ENCODE results near the gene SLC27A2.

Gene SLC27A2

DNA sequence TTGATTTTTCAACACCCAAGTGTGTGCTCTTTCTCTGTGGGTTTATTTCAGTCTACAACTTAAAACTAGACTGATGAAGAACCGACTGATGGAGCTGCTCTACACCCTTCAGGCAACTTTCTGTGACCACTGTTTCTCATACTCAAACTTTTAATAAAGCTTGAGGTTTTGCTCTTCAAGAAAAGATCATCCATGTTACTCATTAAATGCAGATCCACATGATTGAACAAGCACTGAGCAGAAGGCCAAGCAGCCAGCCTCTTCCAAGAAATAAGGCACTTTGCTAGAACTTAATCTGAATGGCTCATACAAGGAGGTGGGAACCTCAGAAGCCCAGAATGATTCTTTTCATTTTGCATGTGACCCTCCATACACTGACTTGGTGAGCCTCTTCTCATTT, 8.7 kb downstream of the SLC27A2 start:
- no peak for DNase-seq (ENCODE audit: low read depth, low spot score)

DNA sequence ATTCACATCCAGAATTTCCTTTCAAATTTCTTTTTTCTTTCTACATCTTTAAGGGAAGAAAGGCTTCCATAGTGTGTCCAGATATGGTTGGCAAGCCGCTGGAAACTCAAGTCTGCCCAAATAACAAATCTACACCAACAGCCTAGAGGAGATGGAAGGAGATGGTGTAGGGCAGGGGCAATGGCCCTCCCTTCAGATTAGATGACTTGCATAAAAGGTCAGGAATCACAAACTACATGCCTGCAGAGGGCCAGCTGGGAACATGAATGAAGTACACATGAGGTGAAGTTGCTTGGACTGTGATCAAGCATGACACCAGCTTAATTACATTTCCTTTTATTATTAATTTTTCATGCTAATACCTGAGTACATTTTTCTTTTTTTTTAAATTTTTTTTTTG, 10.2 kb downstream of the SLC27A2 start:
- no peak for DNase-seq (ENCODE audit: low read depth, low spot score)

DNA sequence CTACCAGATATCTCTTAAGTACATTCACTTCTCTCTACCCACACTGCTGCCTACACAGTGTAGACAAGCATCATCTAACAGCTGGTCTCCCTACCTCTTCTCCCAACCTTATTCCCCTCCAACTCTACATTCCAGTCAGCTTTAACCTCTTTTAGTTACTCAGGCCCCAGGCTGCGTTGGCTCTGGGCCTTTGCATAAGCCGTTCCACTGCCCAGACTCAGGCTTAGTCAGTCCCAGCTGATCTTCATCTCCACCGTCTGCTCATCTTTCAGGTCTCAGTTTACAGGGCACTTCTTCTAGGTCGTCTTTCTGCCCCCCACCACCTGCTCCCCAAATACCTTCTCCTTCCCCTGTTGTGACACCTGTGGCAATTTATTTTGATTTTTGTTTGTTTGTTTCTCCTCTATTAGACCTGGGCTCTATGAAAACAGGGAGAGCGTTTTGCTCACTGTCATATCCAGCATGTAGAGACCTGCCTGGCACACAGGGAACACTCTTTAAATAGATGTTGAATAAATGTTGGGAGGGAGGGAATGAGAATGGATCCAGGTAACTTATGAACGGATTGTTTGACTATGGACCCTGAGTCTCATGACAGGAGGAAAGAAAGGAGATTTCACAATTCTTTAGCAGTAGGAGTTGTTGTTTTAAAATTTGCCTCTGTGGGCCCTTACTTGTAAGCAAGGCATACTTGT, 11.1 kb downstream of the SLC27A2 start:
- DNase-seq (ENCODE audit: low read depth, low spot score): no peak

DNA sequence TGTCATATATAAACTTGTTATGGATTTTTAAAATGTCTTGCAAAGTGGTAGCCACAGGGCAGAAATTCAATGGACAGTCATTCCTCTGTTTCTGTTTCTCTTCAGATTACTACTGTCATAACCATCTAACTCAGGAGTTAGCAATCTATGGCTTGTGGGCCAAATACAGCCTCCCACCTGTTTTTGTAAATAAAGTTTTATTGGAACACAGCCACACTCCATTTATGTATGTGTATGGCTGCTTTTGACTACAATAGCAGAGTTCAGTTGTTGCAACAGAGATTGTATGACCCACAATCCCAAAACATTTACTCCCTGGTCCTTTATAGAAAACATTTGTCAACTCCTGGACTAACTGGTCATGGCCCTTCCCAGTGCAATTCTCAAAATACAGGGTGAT, 20.0 kb downstream of the SLC27A2 start:
- DNase-seq (ENCODE audit: low read depth, low spot score): no peak

DNA sequence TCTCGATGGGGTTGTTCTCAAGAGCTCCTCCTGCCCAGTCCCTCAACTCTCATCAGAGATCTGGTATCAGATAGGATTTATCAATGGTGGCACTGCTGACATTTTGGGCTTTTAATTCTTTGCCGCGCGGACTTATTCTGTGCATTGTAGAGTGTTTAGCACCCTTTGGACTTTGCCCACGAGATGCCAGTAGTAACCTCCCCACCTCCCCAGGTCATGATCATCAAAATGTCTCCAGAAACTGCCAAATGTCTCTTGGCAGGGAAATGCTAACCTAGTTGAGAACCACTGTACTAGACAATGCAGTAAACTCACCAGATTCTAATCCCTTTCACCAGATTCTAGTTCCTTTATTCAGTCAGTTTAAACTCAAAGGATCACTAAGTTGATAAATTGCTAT, 24.0 kb downstream of the SLC27A2 start:
- DNase-seq (ENCODE audit: low read depth, low spot score): no peak

DNA sequence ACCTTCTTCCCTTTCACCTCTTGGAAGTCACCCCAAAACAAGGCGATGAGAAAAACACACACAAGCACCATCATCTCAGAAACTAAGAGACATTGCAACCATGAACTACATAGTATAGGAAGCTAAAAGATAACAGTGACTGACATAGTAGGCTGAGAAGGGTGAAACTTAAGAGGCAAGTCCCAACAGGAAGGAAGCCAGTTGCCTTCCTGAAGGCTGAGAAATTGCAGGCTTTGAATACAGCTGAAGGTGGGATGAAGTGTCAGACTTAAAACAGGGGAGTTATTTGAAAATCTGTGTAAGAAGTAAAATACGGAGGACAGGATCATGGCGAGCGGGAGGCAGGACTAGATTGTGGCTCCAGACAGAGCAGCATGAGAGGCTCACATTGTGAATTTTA, 27.8 kb downstream of the SLC27A2 start:
- DNase-seq (ENCODE audit: low read depth, low spot score): no peak

DNA sequence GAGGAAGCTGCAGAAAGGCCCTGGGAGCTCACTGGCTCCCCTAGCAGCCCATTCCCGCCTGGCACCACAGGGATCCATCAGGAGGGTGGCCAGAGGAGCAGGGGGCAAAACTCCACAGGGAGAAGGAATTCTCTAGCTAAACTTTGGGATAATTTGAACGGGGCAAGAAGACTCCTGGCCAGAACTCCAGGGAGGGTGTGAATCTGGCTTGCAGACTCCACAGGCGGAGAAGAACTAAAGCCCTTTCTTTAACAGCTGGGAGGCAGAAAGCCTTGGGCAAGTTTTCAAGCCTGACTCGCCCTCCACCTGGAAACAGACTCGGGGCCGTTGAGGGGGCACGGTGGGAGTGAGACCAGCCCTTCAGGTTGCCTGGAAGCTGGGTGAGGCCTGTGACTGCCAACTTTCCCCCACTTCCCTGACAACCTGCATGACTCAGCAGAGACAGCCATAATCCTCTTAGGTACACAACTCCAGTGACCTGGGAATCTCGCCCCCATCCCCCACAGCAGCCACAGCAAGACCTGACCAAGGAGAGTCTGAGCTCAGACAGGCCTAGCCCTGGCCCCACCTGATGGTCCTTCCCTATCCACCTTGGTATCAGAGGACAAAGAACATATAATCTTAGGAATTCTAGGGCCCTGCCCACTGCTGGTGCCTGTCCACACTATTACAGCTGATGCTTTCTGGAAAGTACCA, 28.6 kb downstream of the SLC27A2 start:
- DNase-seq (ENCODE audit: low read depth, low spot score): no peak

DNA sequence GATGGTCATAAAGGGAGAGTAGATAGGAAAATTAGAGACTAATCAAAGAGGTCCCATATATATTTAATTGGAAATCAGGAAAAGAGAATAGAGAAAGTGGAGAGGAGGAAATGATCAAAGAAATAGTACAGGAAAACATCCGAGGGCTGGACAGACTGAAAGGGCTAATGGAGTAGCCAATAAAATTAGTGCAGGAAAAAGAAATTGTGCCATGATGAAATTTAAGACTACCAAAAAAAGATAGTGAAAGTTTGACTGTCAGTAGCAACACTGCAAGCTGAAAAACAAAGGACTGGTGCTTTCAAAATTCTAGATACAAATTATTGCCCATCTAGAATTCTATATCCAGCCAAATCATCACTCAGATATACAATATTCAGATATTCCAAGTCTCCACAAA, 36.3 kb downstream of the SLC27A2 start:
- no peak for DNase-seq (ENCODE audit: low read depth, low spot score)

DNA sequence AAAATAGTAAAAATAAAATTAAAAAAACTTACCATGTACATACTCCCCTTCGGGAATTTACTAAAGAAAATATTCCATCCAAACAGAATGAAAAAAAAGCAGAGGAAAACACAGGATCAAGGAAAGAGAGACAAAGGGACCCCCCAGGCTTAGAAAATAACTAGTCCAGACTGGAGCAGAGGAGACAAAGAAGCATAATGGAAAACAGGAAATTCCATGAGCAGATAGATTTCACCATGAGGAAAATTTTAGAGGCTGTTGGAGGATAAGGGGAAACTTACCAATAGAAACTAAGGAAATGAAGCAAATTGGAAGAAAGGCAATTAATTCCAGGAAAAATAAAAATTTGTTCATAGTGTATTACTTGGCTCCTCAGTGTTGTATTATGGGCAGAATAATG, 36.7 kb downstream of the SLC27A2 start:
- DNase-seq (ENCODE audit: low read depth, low spot score): no peak

DNA sequence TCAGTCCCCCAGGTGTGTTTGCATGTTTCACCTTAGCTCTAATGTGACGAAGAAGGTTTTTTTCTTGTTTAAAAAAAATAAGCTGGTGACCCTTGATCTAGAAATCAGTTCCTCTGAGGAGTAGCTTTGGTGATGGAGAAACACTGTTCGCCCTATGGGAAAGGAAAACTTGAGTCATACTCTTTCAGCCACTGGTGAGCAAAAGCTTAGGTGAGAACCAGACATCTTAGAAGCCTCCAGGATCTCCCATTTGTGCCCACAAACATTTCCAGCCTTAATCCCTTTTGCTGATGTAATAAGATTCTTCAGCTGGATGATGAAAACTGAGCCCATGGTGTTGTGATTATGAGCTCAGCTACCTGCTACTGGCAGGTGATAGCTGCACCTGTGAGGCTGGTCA, 37.8 kb downstream of the SLC27A2 start:
- no peak for DNase-seq (ENCODE audit: low read depth, low spot score)

DNA sequence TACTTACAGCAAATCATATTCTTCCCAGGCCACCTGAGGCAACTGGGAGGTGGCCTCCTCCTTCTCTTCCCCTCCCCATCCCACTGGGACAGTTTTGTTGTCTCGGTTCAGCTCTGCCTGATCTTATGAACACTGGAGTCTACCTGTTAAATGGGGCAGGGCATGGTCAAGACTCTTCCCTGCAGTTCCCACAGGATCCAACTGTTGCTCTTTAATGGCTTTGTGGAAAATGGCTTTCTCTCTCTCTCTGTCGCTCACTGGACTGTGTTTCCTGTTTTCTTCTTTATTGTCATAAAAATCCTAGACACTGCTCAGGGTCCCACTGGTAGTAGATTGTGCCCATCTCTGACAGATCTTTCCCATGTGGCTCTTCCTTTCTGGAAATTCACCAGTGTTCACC, 40.2 kb downstream of the SLC27A2 start:
- DNase-seq (ENCODE audit: low read depth, low spot score): no peak

DNA sequence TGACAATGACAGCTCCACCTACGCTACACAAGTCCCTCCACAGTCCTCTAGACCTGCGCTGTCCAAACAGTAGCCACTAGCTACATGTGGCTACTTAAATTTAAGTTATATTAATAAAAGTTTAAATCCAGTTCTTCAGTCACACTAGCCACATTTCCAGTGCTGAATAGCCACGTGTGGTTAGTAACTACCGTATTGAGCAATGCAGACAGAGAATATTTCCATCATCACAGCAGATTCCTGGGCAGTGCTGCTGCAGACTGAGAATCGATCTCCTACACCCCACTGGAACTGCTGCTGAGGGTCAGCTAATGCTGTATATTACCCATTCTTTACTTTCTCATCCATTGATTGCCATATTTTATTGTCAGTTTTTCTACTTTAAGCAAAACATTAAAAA, 42.6 kb downstream of the SLC27A2 start:
- no peak for DNase-seq (ENCODE audit: low read depth, low spot score)

DNA sequence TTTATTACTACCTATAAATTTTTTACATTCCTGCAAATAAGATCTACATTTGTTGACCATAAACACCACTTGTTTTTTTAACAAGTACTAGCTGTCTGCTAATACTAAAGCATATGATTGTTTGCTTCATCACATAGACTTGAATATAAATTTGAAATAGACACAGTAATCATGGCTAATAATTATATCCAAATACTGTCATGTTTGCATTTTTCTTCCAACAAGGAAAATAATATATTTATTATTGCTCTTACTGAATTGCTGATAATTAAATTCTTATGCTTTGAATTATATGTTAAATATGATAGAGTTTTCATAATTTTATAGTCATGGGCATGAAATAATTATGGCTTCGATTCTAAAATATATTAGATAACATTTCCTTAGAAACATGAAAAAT, 43.1 kb downstream of the SLC27A2 start:
- no peak for DNase-seq (ENCODE audit: low read depth, low spot score)

DNA sequence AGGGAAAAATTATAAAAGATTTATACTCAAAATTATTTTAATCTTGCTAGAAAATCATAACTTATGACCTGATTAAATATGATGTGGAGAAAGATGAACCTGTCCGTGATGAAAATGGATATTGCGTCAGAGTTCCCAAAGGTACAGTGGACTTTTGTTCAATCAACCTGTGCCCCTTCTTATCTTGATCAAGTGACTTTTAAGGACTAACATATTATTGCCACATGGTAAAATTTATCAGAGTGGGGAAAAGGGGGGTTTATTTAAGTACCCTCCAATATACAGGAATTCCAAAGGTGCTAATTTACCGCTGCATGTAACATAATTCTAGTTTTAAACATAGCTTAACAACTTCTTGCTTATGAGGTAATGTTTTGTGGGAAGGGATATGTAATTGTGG, 43.9 kb downstream of the SLC27A2 start:
- no peak for DNase-seq (ENCODE audit: low read depth, low spot score)

DNA sequence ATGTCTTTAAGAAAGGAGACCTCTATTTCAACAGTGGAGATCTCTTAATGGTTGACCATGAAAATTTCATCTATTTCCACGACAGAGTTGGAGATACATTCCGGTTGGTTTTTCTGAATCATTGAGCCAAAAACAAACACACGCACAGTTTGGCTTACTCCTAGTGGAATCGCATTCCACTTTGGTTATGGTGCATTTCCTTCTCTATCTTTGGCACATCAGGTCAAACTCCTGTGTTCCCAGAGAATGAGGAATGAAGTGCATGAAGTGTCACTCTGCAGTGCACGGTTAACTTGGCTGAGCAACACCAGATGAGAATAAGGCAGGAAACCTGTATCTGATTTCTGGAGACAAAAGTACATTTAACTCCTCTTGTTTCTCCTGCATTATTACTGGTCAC, 45.1 kb downstream of the SLC27A2 start:
- DNase-seq (ENCODE audit: low read depth, low spot score): no peak

DNA sequence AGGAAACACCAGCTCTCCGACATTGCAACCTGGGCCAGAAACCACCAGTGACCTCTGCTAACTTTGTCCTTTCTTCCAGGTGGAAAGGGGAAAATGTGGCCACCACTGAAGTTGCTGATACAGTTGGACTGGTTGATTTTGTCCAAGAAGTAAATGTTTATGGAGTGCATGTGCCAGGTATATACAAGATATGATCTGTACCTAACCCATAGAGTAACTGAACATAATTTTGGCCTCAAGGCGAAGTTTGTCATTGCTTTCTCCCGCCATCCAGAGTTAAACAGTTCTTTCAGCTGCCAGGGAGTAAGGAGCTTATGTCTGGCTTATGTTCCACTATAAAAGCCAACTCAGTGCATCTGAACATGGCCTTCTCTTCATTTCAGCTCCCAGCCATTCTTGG, 46.9 kb downstream of the SLC27A2 start:
- no peak for DNase-seq (ENCODE audit: low read depth, low spot score)

DNA sequence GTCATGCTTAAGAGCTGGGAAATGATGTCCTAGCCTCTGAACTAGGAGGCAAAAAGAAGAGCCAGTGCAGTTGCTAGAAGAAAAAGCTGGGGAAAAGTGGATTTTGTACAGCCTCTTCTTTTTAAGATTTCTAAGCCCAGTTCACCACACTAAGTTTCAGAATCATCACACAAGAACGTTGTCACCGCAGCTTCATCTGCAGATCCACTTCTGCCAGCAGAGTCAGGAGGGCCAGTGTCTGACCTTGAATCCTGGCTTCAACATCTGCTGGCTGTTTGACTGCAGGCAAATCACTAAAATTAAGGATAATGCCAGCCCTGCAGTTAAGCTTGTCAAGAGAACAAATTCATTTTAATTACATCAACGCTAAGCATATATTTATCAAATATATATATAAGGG, 47.3 kb downstream of the SLC27A2 start:
- DNase-seq (ENCODE audit: low read depth, low spot score): no peak

DNA sequence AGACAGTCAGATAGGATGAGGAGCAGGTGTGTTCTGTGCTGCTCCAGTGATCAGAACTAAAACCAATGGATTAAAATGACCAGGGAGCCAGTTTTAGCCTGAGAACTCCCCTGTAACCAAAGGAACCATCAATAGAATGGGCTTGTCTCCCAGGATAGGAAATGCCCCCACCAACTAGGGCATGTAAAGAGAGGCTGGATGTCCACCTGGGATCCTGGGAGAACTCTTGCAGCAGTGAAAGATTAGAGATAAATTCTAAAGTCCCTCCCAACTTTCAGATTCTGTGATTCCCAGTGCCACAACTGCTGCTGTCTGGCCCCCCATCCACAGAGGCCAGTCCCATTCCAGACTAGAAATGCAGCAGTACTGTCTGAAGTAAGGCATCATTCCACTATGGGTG, 49.8 kb downstream of the SLC27A2 start:
- no peak for DNase-seq (ENCODE audit: low read depth, low spot score)

DNA sequence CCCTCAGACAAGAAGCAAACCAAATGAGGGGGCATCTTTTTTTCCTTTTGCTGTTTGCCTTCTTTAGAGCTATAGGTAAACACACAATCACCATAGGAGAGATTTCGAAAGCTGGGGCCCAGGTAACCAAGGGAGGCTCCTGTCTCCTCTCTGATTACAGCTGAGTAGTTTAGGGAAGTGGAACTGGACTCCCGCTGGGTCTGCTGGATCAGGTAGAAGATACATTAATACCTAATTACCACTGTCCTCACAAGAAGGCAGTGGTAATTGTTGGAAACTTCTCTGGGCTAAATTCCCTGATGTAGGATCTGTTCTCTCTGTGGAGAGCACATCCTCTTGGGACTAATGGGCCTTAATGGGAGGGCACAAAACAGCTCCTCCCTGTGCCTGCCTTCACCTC, 50.8 kb downstream of the SLC27A2 start:
- DNase-seq (ENCODE audit: low read depth, low spot score): no peak

DNA sequence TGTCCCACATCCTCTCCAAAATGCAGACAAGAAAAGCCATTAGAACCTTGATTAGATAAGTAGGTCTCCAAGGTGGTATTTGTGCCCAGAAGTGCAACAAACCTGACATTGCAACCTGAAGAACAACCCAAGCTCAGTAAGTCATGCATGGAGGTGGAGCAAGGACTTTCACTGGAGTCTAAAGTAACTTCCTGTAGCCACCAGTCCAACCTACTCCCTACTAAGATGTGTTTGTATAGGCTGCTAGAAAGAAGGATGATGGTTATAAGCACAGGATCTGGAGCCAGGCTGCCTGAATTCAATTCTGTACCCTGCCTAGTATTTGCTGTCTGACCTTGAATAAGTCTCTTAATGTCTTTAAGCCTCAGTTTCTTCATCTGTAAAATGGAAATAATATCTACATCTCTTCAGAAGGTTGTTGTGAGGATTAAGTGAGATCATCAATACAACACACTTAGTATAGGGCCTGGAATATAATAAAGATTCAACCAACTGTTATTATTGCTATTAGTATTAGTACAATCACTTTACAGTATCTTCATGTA, 51.3 kb downstream of the SLC27A2 start:
- no peak for DNase-seq (ENCODE audit: low read depth, low spot score)

DNA sequence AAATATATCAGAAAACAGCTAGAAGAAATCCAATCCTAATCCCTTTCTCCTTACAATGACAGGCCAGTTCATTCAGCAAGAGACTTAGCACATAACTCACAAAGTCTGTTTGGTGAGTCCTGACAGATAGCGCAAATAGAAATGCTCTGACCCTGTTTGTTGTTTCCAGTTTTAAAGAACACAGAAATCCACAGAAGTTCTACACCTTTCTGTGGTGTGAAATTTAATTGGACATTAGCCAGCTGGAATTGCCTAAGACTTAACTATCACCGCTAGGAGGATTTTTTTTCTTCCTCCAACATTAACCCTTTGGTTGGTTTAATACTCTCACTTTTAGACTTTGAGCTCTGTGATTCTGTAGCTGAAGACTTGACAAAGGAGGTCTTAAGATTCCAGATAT, 52.8 kb downstream of the SLC27A2 start:
- DNase-seq (ENCODE audit: low read depth, low spot score): no peak

DNA sequence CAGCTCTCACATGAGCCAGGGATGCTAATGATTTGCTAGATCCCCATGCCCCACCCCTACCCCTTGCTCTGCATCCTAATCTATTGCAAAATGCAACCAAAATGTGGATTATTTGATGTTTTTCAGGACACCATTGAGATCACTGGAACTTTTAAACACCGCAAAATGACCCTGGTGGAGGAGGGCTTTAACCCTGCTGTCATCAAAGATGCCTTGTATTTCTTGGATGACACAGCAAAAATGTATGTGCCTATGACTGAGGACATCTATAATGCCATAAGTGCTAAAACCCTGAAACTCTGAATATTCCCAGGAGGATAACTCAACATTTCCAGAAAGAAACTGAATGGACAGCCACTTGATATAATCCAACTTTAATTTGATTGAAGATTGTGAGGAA, 53.8 kb downstream of the SLC27A2 start:
- no peak for DNase-seq (ENCODE audit: low read depth, low spot score)

DNA sequence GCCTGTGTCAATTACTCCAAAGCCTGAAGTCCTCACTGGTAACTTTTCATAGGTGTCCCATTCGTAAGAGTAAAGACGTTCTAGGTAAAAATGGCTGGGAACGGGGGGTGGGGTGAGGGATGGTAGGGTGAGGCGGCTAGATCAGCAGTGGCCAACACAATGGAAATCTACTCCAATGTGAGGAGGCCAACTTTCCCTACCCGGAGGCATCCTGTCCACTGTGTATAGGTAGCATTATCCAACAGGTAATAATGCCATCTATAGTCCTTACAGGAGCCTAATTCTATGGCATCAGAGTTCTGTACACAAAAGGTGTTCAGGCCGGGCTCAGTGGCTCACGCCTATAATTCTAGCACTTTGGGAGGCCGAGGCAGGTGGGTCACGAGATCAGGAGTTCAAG, 54.4 kb downstream of the SLC27A2 start:
- no peak for DNase-seq (ENCODE audit: low read depth, low spot score)

Measured in smooth muscle cell of the brain vasculature (primary cell).